CD4-positive, alpha-beta T cell treated with Interleukin-15 for 1 hour (primary cell): ENCODE measurements around the gene ERG.

Experiments
- DNase-seq: peaks from one replicate; pipeline ENCODE4 v3.0.0-alpha.2; 2020

Gene ERG

DNA sequence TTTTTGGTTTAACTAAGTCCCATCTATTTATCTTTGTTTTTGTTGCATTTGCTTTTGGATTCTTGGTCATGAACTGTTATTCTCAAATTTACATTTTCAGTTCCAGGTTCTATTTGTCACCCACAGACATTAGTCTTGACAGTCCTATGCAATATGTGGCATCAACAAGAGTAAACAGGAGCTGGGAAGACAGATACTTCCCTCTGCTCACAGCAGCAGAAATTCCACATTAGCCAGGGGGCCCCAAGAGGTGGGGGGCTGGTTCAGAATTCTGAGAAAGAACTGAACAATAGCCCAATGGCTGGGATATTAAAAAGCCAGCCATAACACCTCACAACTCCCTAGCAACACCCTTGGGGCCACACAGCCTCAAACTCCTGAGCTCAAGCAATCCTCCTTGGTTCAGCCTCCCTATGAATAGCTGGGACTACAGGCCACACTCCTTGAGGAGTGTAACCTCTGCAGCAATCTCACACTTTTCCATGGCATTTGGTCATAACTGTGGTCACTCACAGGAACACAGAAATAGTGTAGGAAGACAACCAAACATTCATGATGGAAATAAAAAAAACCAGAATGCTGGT, 67.8 kb downstream of the ERG start:
- DNase-seq, result no peak

DNA sequence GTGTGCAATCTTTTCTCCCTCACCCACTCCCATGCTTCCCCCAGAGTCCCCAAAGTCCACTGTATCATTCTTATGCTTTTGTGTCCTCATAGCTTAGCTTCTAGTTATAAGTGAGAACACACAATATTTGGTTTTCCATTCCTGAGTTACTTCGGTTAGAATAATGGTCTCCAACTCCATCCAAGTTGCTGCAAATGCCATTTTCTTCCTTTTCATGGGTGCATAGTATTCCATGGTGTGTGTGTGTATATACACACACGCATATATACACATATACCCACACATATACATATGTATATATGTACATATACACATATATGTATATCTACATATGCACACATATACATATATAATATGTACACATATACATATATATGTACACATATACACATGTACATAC, 69.3 kb downstream of the ERG start:
- no peak for DNase-seq

DNA sequence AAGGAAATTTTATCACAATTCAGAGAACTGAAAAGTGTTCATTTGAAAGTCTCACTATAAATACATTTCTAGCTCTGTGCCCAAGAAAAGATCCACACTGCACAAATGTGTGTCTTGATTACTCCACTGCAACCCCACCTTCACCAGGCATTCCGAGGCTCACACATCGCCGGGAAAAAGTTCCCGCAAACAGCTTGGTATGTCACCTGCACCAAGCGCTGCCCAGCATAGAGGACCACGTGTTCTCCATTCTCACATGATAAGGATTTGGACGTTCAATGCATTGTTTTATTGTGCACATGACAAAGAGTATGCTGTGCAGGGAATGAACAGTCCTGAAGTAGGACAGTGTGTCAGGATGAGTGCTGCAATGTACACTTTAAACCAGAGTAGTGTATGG, 70.1 kb downstream of the ERG start:
- DNase-seq, result no peak

DNA sequence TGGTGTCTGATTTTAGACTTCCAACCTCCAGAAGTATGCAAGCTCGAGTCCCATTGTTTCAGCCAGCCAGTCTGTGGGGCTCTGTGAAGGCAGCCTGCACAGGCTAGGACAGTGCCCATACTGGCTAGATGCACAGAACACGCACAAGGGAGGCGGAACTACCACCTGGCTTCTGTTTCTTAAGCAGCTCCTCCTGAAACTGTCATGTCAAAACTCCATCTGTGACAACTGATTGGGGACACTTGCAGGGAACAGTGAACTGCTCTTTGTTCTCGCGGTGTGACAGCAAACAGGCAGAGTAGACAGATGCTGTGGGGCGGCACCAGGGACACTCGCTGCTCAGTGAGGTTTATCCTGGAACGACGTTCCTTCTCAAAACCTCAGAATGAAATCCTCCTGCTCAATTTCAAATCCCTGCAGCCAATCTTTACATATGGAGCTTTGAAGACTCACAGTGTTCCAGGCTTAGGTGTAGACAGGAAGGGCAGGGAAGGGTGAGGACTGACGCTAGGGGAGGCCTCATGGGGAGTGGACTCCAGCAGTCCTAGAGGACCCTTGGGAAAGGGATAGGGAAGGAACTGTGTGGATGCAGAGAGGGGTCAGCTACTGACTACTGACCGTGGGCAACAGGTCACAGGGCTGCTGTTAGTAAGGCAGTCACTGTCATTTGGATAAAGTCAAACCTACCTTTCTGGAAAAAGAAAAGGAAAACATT, 73.8 kb downstream of the ERG start:
- DNase-seq, result no peak

DNA sequence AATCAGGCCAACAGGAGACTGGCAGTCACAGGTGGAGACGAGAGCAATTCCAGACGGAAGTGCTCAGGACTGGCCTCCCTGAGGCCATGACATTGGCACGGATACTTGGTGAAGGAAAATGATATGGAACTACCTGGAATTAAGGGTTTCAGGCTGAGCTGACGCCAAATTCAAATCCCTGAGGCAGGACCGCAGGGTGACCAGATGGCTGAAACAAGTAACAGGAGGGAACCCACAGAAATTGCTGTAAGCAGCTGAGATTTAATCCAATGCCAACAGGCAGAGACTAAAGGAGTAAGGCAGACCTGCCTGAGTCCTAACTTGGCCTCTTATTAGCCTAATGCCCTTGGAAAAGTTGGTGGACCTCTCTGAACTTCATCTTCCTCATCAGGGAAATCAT, 76.2 kb downstream of the ERG start:
- DNase-seq, result no peak

DNA sequence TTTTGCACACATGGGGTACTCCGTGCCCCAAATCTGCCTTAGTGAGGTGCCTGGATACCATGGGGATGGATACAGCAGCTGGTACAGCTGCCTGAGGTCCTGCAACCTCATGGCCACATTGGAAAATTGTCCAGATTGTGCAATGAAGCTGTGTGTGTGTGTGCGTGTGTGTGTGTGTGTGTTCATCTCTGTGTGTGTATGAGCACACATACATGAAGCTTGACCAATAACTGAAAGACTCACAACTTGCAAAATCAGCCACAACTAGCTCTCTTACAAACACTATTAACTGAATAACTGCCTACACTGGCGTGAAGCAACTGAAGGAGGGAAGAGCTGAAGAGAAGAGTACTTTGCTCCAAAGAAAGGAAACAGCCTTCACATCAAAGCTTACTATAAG, 78.1 kb downstream of the ERG start:
- DNase-seq, result no peak

DNA sequence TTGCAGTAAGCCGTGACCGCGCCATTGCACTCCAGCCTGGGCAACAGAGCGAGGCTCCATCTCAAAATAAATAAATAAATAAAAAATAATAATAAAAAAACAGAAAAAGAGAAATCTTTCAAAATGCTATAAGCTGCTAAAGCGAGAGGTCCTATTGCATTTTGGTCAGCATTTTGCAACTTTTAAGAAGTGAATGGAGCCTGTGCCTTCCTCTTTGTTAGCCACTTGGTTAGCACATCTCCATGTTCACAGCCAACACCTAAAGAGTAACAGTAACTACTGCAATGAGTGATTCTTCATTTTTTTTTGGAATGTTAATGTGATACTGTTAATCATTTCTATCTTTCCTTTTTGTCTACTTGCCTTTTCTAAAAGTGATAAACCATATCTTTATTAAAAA, 80.6 kb downstream of the ERG start:
- no peak for DNase-seq

DNA sequence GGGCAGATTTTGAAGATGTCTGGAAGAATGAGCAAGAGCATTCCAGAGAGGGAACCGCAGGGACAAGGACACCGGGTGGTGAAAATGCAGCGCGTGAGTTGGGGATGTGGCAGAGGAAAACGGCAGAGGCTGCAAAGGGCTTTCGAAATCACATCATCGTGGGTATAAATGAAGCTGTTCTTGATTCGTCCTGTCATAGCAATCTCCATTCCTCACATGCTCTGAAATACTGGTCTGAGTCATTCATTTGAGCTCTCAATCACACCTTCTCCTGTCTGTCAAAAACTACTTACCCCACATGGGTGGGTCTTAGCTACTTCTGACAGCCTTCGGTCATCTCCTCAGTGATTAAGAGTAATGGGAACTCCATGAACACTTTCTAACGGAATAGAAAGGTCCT, 81.5 kb downstream of the ERG start:
- no peak for DNase-seq

DNA sequence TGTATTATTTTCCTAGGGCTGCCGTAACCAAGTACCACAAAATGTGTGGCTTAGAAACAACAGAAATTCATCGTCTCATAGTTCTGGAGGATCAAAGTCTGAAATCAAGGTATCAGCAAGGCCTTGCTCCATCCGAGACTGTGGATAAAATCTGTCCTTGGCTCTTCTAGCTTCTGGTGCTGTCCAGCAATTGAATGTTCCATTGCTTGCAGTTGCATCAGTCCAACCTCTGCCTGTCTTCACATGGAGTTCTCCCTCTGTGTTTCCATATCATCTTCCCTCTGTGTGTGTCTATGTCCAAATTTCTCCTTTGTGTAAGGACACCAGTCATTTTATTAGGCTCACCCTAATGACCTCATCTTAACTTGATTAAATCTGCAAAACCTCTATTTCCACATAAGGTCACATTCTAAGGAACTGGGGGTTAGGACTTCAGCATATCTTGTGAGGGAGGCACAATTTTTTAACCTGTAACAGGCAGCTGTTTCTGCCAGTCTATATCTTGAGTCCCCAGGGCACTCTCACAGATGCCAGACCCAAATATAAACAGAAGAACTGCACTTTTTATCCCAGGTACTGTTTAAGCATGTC, 84.2 kb downstream of the ERG start:
- no peak for DNase-seq

DNA sequence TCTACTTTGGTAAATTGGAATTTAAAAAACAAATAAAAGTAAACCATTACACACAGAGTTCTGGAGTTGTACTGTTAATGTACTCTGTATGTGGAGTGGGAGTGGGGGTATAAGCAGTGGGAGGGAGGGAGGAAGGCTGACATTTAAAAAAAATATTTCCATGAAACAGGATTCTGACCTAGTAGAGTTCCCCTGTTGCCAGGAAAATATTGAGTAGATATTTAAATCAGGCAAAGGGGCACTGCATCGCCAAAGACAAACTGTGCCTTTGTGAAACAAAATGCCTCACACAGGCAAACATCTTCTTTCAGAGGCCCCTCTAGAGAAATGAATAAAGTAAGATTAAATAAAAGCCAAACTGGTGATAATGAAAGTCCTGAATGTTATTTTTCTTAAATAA, 87.8 kb downstream of the ERG start:
- no peak for DNase-seq

DNA sequence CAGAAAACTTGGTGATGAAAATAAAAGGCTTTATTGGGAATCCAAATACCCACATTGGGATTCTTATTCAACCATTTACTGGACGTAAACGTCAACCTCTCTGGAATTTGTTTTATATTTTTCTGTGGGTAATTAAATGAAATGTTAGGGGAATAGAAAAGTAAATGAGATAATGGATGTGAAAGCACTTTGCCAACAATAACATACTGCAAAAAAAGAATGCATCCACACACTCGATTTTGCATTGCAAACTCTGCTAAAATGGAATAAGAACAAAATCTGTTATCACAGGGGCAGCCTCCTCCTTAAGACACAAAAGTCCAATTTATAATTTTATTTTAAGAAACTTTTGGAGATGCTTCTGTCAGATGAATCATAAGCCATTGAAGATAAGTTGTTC, 88.4 kb downstream of the ERG start:
- DNase-seq, result no peak

DNA sequence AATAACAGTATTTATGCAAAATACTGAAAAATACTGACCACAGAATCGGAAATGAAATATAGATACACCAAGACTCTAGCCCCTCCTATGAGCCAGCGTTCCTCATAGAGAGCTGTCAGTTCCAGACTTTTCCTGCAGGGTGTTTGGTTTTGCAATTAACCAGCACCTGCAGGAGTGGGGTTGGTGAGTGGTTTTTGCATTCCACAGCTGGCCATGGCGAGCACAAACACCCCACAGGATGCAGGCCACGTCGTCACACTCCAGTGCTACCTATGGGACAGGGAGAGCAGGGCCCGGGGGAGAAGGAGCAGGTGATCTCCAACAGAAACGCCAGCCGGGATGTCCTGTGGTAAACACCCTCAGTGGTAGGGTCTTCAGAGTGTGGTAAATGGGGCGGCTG, 94.1 kb downstream of the ERG start:
- DNase-seq, result no peak

DNA sequence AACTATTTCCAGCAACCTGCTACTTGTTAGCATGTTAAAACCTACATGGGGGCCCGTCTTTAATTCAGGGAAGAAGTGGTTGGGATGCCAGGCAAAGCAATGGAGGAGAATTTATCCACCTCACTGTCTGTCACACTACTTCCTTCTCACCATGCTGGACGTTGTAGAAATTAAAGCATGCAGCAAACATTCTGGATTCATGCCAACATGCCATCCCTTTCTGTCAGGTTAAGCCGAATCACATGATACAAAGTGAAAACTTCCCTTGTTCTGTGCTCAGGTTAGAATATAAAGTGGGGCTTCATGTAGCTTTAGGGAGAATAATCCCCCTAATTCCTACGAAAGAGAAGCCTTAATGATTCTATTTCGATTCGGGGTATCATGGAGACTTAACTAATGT, 95.5 kb downstream of the ERG start:
- no peak for DNase-seq

DNA sequence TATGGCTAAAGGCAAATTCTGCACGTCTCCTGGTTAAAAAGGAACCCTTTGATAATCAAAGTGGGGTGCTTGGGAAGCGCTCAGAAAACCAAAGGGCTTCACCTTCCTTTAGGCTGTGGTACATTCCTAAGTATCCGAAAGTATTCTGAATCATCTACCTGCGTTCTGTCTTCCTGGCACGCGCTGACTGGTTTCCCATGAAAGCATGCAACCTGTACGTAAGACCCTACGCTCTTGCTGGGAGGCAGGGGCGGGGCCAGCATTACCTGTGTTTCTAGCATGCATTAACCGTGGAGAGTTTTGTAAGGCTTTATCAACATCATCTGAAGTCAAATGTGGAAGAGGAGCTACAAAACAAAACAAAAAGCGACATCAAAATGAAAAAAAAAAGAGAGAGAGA, 96.0 kb downstream of the ERG start:
- DNase-seq, result no peak

DNA sequence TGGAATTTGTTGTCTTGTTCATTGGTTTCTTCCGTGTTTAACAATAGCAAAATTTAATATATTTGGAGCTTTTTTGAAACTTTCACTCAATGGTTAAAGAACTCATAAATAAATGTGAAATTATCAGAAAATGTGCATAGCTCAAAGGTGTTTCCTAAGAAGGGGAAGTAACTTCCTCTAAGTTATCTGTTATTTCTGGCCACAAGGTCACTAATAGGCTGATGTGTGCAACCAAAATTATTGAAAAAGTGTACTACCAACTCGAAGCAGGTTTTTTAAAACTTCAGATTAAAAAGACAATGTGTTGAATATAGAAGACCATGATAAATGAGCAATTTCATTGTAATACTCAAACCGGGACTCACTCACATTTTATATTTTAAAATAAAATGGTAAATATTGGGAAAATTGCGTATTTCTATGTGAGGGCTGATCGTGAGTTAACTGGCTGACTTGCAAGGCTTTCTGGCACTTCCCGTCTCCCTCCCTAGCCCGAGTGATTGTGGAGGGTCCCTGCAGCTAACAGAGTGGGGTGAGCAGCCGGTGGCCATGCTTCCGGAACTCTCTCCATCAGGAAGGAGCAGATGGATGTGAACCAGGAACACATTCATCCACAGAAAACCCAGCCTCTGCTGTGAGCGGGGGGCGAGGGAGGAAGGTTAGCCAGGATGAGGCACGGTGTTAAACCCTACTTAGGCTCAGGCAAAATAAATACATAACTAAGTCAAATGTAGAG, 96.9 kb downstream of the ERG start:
- no peak for DNase-seq

DNA sequence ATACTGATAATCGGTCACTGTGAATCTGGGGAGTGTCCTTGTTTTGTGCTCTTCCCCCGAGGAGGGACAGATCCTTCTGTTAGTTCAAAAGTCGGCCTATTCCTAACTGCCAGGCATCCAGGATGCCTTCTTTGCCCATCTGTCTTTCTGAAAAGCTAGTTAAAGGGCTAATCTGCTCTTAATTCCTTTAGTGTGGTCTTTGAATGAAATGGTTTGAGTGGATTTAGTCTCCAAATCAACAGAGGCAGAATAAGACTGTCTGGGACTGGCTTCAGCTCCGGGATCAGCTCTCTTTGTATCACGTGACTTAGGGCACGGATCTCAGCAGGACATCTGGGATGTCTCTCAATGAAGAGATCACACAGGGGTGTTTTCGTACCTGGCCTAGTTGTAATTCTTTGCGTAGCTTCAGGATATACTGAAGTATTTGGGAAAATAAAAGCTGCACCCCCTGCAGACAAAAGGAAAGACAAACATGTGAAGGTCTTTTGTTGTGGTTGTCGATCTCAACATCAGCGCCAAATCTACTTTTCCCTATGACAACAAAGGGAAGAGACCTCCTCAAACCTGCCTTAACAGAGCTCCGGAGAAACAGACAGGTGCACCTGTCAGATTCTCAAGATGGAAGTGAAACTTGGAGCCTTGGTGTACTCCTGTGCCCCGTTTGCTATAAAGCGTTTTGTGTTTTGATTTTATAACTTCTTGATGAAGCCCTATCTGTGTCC, 97.9 kb downstream of the ERG start:
- no peak for DNase-seq

DNA sequence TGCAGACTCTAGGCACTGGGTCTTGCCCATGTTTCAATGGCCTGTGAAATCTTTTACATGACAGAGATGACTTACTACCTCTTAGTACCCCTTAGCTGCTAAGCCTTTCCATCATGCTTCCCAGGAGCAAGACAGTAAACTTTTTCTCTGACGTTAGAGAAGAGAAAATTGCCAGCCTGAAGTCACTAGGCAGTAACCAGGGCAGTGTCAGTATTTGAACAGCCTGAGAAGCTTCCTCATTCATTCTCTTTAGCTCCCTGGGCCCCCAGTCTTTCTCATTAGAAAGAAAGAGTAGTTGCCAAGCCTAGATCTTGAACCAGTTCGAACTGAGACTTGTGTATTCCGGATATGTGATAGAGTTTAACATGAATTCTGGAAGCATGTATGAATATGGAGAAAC, 99.2 kb downstream of the ERG start:
- no peak for DNase-seq

DNA sequence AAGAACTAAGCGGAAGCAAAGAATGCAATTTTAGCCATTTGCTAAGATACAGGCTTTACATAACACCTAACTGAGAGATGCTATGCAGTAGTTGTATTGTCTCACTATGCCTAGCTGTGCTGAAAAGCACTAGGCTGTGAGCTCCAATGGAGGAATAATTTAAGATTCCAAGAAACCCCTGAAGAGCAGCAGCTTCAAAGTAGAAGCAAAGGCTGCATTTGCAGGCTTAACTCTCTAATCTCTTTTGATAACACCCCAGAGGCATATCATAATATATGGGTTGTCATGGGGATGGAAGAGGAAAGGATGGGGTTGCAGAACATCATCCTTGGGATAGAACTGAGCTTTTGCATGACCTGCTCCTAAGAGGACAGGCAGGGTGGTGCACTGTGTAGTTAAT, 102.0 kb downstream of the ERG start:
- DNase-seq, result no peak

DNA sequence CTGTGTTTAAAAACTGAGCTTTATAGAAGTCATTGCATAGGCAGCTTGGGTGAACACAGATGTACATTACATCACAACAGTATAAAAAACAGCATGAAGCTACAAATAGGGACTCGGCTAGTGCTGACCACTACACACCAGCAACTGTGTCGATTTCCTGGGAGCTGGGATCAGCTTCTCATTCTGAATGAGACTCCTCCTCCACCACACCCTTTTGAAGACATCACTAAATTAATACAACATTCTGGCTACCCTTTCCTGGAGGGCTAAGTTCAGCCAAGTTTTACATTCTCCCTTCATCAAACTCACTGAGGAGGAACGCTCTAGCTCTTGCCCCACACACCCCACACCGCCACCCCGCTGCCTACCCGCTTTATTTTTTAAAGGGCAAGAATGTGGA, 102.7 kb downstream of the ERG start:
- DNase-seq, result no peak

DNA sequence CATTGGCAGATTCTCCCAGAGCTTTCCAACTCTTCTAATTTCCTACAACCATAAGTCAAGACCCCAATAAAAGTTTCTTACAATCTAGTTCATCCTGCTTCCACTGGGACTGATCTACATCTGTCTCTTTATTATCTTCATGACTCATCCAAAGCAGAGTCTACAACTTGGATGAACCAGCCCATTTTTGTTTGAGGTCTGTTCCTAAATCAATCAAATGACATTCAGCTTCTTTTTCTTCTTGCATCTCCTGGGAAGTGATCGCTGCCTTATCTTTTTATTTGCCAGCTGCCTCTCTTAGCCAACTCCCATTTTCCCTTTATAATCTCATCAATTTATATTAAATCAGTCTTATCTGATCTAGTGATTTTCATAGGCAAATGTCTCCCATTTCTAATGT, 105.6 kb downstream of the ERG start:
- no peak for DNase-seq

DNA sequence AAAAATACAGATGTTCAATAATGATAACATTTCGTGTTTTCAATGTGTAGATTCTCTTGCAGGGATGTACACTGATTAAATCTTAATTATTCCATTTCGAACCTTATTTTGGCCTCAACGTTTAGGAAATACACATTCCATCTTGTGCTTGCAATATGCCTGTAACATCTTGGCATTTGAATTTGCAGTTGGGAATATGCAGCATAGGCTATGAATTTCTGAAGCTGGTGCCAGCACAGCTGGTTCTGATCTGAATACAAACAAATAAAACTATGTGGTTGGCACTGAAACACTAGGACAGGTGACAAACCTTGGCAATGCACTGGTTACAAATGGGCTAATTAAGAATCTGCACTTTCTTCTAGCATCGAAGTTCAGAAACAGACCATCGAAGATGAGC, 108.4 kb downstream of the ERG start:
- DNase-seq, result no peak

DNA sequence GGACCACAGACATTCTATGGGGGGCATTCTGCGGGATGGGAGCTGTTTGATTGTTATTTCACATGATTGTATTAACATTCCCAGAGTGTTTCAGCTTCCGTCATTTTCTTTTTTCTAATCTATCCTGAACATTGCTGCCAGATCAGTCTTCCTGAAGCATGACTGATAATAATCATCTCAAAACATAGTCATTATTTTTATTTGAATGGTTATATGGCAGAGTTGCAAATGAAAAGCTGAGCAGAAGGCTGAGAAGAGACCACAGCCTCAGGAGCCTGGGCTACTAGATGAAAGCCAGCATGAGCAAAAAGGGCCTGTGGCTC, 109.0 kb downstream of the ERG start:
- no peak for DNase-seq

DNA sequence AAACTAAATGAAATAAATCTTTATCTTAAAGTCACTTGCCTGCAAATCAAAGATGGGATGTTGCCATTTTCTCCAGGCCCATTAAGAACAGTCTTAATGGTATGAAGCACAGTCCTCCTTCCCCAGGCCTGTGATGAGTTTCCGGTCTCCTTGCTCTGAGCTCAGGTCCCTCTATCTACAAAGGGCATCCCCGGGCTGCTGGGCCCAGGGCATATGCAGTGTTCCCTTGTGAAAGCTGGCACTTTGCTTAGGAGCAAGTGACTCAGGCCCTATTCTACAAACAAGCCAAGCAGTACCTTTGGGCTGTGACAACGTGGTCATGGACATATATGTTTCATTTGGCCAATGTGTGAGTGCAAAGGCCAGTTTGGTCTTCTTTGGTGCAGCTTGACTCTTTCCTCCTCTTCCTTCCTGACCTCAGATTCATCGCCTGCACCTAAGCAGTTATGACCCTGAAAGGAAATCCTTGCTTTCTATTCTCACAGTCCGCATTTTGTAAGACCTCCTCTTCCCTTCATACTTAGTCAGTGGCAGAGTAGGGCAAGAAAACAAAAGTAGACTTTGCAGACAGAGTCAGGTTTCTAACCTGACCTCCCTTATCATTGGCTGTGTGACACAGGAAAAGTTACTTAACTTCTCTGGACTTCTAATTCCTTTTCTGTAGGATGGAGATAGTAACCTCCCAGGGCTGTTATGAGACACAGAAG, 109.5 kb downstream of the ERG start:
- no peak for DNase-seq
